ENCODE measurements around the gene CPTP.

CPTP gene

GRCh38 chr1:1320666-1321448, 3.7 kb upstream of the CPTP start:
- no peak for DNase-seq

- DNase-seq = no peak
Measured at GRCh38 chr1:1321477-1321876, 3.1 kb upstream of the CPTP start.

- no peak for DNase-seq
Measured at GRCh38 chr1:1322418-1322817, 2.2 kb upstream of the CPTP start.

- no peak for DNase-seq
Measured at GRCh38 chr1:1322952-1323351, 1.6 kb upstream of the CPTP start.

GRCh38 chr1:1324084-1324523, 498 bp upstream of the CPTP start:
- no peak for DNase-seq

- DNase-seq = peak in 1 of 4 experiments; percentile 21
Measured at GRCh38 chr1:1325288-1326074, 879 bp downstream of the CPTP start.

GRCh38 chr1:1326075-1326605, 1.5 kb downstream of the CPTP start:
- DNase-seq = no peak

GRCh38 chr1:1327291-1327690, 2.7 kb downstream of the CPTP start:
- DNase-seq = no peak

- DNase-seq = no peak
Measured at GRCh38 chr1:1328254-1328653, 3.7 kb downstream of the CPTP start.

- no peak for DNase-seq
Measured at GRCh38 chr1:1329304-1330210, 5.0 kb downstream of the CPTP start.

GRCh38 chr1:1330366-1331067, 5.9 kb downstream of the CPTP start:
- DNase-seq = no peak

- DNase-seq = no peak
Measured at GRCh38 chr1:1331068-1331965, 6.7 kb downstream of the CPTP start, which contains the start of gene TAS1R3. Gene TAS1R3 (plus strand): TSS chr1:1331280. CDS start chr1:1331346, 66 bp downstream.

- DNase-seq = no peak
Measured at GRCh38 chr1:1332031-1332755, 7.6 kb downstream of the CPTP start.

- DNase-seq = no peak
Measured at GRCh38 chr1:1332774-1333480, 8.3 kb downstream of the CPTP start.

GRCh38 chr1:1333551-1334241, 9.1 kb downstream of the CPTP start:
- DNase-seq = no peak

- DNase-seq = no peak
Measured at GRCh38 chr1:1334835-1335234, 10.2 kb downstream of the CPTP start.

- no peak for DNase-seq
Measured at GRCh38 chr1:1335283-1335682, 10.7 kb downstream of the CPTP start.

GRCh38 chr1:1335792-1336248, 11.2 kb downstream of the CPTP start:
- no peak for DNase-seq

- DNase-seq = no peak
Measured at GRCh38 chr1:1336446-1336845, 11.8 kb downstream of the CPTP start.

Measured in suppressor macrophage (primary cell).